ENCODE data around the gene ERBB4.
"Not testable (repeated sequence)": the region's sequence is repeated elsewhere in the genome, so short reads cannot be mapped to it uniquely, and the experiment has no call there.

ERBB4 gene

DNA sequence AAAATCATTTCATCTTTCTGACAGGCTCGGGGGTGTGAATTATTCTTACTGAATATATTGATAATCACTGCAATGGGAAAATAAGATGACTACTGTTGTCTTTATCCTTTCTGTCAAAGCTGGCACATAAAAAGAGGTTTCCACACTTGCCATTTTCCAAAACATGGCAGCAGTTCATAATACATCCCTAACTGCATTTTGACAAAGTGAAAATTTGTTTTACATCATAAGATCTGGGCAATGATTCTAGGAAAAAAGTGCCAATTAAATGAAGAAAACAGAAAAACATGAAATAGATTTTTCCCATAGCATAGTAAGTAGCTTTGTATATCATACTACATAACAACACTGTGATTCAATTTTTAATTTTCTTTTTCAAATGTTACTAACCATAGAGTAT, 65.4 kb downstream of the ERBB4 start:
- Histone ChIP-seq H3K9me2 (replicated peaks; ENCODE audit: insufficient read depth, low read length) (no peaks in the 10 kb centered on the region), H3F3A (ENCODE audit: insufficient read depth, low read length) (no peaks in the 10 kb centered on the region), H3K9me3 (replicated peaks; ENCODE audit: insufficient read depth, low read length) (no peaks in the 10 kb centered on the region), H3K27me3 (replicated peaks; ENCODE audit: insufficient read depth, low read length) (no peaks in the 10 kb centered on the region), H3K27ac (ENCODE audit: low read length) (no peak overlapping the region), H3K79me2 (ENCODE audit: low read length) (no peaks in the 10 kb centered on the region), H3K9ac (ENCODE audit: low read length) (no peak overlapping the region), H3K4me3 (ENCODE audit: low read length) (no peak overlapping the region), H3K4me2 (ENCODE audit: low read depth, low read length) (no peak overlapping the region), H2AFZ (ENCODE audit: low read length) (no peak overlapping the region), H4K20me1 (ENCODE audit: insufficient read depth, low read length) (no peaks in the 10 kb centered on the region), H3K36me3 (replicated peaks; ENCODE audit: insufficient read depth, low read length) (no peaks in the 10 kb centered on the region), H3K4me1 (ENCODE audit: low read length) (no peaks in the 10 kb centered on the region)
- no peak for TF ChIP-seq EZH2 (optimal IDR thresholded peaks at IDR 0.05; ENCODE audit: low read depth, low read length)
- TF ChIP-seq, protein P1, sequence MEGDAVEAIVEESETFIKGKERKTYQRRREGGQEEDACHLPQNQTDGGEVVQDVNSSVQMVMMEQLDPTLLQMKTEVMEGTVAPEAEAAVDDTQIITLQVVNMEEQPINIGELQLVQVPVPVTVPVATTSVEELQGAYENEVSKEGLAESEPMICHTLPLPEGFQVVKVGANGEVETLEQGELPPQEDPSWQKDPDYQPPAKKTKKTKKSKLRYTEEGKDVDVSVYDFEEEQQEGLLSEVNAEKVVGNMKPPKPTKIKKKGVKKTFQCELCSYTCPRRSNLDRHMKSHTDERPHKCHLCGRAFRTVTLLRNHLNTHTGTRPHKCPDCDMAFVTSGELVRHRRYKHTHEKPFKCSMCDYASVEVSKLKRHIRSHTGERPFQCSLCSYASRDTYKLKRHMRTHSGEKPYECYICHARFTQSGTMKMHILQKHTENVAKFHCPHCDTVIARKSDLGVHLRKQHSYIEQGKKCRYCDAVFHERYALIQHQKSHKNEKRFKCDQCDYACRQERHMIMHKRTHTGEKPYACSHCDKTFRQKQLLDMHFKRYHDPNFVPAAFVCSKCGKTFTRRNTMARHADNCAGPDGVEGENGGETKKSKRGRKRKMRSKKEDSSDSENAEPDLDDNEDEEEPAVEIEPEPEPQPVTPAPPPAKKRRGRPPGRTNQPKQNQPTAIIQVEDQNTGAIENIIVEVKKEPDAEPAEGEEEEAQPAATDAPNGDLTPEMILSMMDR (IDR thresholded peaks at IDR 0.05; ENCODE audit: low read length): no peak
- TF ChIP-seq EZH2phosphoT487 (IDR thresholded peaks at IDR 0.05; ENCODE audit: low read length): no peak
- DNase-seq: no peak

DNA sequence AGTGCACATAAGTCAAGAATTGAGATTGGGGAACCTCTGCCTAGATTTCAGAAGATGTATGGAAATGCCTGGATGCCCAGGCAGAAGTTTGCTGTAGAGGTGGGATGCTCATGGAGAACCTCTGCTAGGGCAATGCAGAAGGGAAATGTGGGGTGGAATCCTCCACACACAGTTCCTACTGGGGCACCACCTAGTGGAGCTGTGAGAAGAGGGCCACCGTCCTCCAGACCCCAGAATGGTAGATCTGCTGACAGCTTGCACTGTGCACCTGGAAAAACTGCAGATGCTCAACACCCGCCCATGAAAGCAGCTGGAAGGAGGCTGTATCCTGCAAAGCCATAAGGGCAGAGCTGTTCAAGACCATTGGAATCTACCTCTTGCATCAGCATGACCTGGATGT, 71.1 kb downstream of the ERBB4 start:
- DNase-seq; H3K4me2 ChIP-seq (ENCODE audit: low read depth, low read length); H3K27ac ChIP-seq (ENCODE audit: low read length); H3K4me3 ChIP-seq (ENCODE audit: low read length); H2AFZ ChIP-seq (ENCODE audit: low read length); H3K9me2 ChIP-seq (replicated peaks; ENCODE audit: insufficient read depth, low read length); H3K9ac ChIP-seq (ENCODE audit: low read length); H4K20me1 ChIP-seq (ENCODE audit: insufficient read depth, low read length); H3F3A ChIP-seq (ENCODE audit: insufficient read depth, low read length); H3K9me3 ChIP-seq (replicated peaks; ENCODE audit: insufficient read depth, low read length); H3K4me1 ChIP-seq (ENCODE audit: low read length); H3K36me3 ChIP-seq (replicated peaks; ENCODE audit: insufficient read depth, low read length); H3K79me2 ChIP-seq (ENCODE audit: low read length); H3K27me3 ChIP-seq (replicated peaks; ENCODE audit: insufficient read depth, low read length): not testable (repeated sequence)

GRCh38 chr2:212465456-212465855, 73.1 kb downstream of the ERBB4 start:
- no peaks in the 10 kb centered on the region for H3K79me2 ChIP-seq (ENCODE audit: low read length)
- no peak overlapping the region for H2AFZ ChIP-seq (ENCODE audit: low read length)
- no peak overlapping the region for H3K4me2 ChIP-seq (ENCODE audit: low read depth, low read length)
- H3K4me1 ChIP-seq (ENCODE audit: low read length): no peaks in the 10 kb centered on the region
- H3K9me3 ChIP-seq (replicated peaks; ENCODE audit: insufficient read depth, low read length): no peaks in the 10 kb centered on the region
- H3K27me3 ChIP-seq (replicated peaks; ENCODE audit: insufficient read depth, low read length): no peaks in the 10 kb centered on the region
- H3K9ac ChIP-seq (ENCODE audit: low read length): no peak overlapping the region
- TF ChIP-seq, protein P1 (IDR thresholded peaks at IDR 0.05; ENCODE audit: low read length): no peak
- TF ChIP-seq EZH2phosphoT487 (IDR thresholded peaks at IDR 0.05; ENCODE audit: low read length): no peak
- no peak for TF ChIP-seq EZH2 (optimal IDR thresholded peaks at IDR 0.05; ENCODE audit: low read depth, low read length)
- H3F3A ChIP-seq (ENCODE audit: insufficient read depth, low read length): no peaks in the 10 kb centered on the region
- H3K4me3 ChIP-seq (ENCODE audit: low read length): no peak overlapping the region
- no peaks in the 10 kb centered on the region for H3K36me3 ChIP-seq (replicated peaks; ENCODE audit: insufficient read depth, low read length)
- DNase-seq: no peak
- H3K27ac ChIP-seq (ENCODE audit: low read length): no peak overlapping the region
- no peaks in the 10 kb centered on the region for H4K20me1 ChIP-seq (ENCODE audit: insufficient read depth, low read length)
- no peaks in the 10 kb centered on the region for H3K9me2 ChIP-seq (replicated peaks; ENCODE audit: insufficient read depth, low read length)

DNA sequence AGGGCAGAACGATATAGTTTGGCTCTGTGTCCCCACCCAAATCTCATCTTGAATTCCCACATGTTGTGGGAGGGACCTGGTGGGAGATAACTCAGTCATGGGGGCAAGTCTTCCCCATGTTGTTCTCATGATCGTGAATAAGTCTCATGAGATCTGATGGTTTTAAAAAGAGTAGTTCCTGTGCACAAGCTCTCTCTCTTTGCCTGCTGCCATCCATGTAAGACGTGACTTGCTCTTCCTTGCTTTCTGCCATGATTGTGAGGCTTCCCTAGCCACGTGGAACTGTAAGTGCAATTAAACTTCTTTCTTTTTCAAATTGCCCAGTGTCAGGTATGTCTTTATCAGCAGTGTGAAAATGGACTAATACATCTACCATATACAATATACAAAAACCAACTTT, 76.9 kb downstream of the ERBB4 start:
- H3K27me3 ChIP-seq (replicated peaks; ENCODE audit: insufficient read depth, low read length); H3K4me1 ChIP-seq (ENCODE audit: low read length); H3F3A ChIP-seq (ENCODE audit: insufficient read depth, low read length); H3K27ac ChIP-seq (ENCODE audit: low read length); H3K36me3 ChIP-seq (replicated peaks; ENCODE audit: insufficient read depth, low read length); DNase-seq; H3K4me2 ChIP-seq (ENCODE audit: low read depth, low read length); H3K9ac ChIP-seq (ENCODE audit: low read length); H3K4me3 ChIP-seq (ENCODE audit: low read length); H4K20me1 ChIP-seq (ENCODE audit: insufficient read depth, low read length); H3K9me3 ChIP-seq (replicated peaks; ENCODE audit: insufficient read depth, low read length); H3K9me2 ChIP-seq (replicated peaks; ENCODE audit: insufficient read depth, low read length); H2AFZ ChIP-seq (ENCODE audit: low read length); H3K79me2 ChIP-seq (ENCODE audit: low read length): not testable (repeated sequence)

Data from MM.1S (cell line).